ENCODE results near the gene RFX3. TPM values are rescaled to one million over a fixed set of nuclear protein-coding genes. Genes with fewer than 3 reads are reported as not detected.
A peak's percentile ranks its signal among the peaks of the same experiment; 100 is the strongest.

The RFX3 gene
- total and polyA plus RNA-seq, 8 donors, result 10.5 to 26.2 (median 17.4) TPM

GRCh38 chr9:3464033-3464638, 61.7 kb downstream of the RFX3 start:
- intact Hi-C loops (cut with DNase I), result no loop called here
- Histone ChIP-seq H3K36me3 (no peaks in the 10 kb centered on the region), H3K9me3 (no peaks in the 10 kb centered on the region), H3K4me1 (peaks cover 0 to 4% of the 10 kb centered on the region in 2 donors), H3K4me3 (no peak overlapping the region), H3K27ac (no peak overlapping the region), H3K27me3 (no peaks in the 10 kb centered on the region)
- ATAC-seq (no peak), DNase-seq (no peak)
- TF ChIP-seq CTCF (IDR thresholded peaks at IDR 0.05), result no peak

GRCh38 chr9:3458806-3459475, 66.9 kb downstream of the RFX3 start:
- DNase-seq (peak in 1 of 4 donors; percentile 44), ATAC-seq (no peak)
- no peaks in the 10 kb centered on the region for H3K36me3 ChIP-seq
- H3K9me3 ChIP-seq, result no peaks in the 10 kb centered on the region
- H3K27ac ChIP-seq, result no peak overlapping the region
- intact Hi-C loops (cut with DNase I), result no loop called here
- no peak overlapping the region for H3K4me3 ChIP-seq
- no peaks in the 10 kb centered on the region for H3K27me3 ChIP-seq
- no peaks in the 10 kb centered on the region for H3K4me1 ChIP-seq
- TF ChIP-seq CTCF (IDR thresholded peaks at IDR 0.05), result no peak

GRCh38 chr9:3457175-3457574, 68.6 kb downstream of the RFX3 start:
- Histone ChIP-seq H3K27ac (no peak overlapping the region), H3K9me3 (no peaks in the 10 kb centered on the region), H3K4me3 (no peak overlapping the region), H3K36me3 (no peaks in the 10 kb centered on the region), H3K4me1 (no peaks in the 10 kb centered on the region), H3K27me3 (no peaks in the 10 kb centered on the region)
- intact Hi-C loops (cut with DNase I), result no loop called here
- ATAC-seq (no peak), DNase-seq (no peak)
- TF ChIP-seq CTCF (IDR thresholded peaks at IDR 0.05), result no peak

- ATAC-seq, result peak; percentile 36
- H3K27ac ChIP-seq, result no peak overlapping the region
- H3K9me3 ChIP-seq, result no peaks in the 10 kb centered on the region
- peak in 1 of 4 donors; percentile 10 for DNase-seq
- H3K27me3 ChIP-seq, result no peaks in the 10 kb centered on the region
- no peaks in the 10 kb centered on the region for H3K36me3 ChIP-seq
- no peak for TF ChIP-seq CTCF (IDR thresholded peaks at IDR 0.05)
- no peak overlapping the region for H3K4me3 ChIP-seq
- no peaks in the 10 kb centered on the region for H3K4me1 ChIP-seq
- intact Hi-C loops (cut with DNase I), result no loop called here
Measured at GRCh38 chr9:3455717-3456116, 70.1 kb downstream of the RFX3 start.

DNA sequence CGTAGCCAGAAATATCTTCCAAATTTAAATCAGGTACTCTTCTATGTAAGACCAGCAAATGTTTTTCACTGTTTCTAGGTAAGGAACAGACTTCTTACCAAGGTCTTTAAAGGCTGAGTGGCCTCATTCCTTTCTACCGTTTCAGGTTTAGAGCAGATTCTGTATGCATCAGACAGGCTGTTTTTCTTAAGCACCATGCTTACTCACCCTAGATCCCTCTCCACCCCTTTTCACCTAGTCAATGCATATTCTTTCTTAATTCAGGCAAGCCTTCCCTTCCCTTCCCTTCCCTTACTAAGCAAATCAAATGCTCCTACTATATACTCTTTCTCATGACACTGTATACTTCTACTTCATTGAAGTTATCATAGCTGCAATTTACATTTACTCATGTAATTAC, 70.7 kb downstream of the RFX3 start:
- Histone ChIP-seq H3K4me3 (no peak overlapping the region), H3K27me3 (no peaks in the 10 kb centered on the region), H3K4me1 (no peaks in the 10 kb centered on the region), H3K36me3 (no peaks in the 10 kb centered on the region), H3K27ac (no peak overlapping the region), H3K9me3 (no peaks in the 10 kb centered on the region)
- no peak for TF ChIP-seq CTCF (IDR thresholded peaks at IDR 0.05)
- ATAC-seq (no peak), DNase-seq (no peak)
- intact Hi-C loops (cut with DNase I), result no loop called here

Data from left lung (tissue), 10 donors.